ENCODE measurements around the gene SPOCK1. TPM values are rescaled to one million over a fixed set of nuclear protein-coding genes. Genes with fewer than 3 reads are reported as not detected.

The SPOCK1 gene
- total and polyA plus RNA-seq, 4 donors = 0.48 to 4.5 (median 0.69) TPM

- Histone ChIP-seq H3K36me3 (ENCODE audit: control insufficient read depth in 4 of 4, insufficient read depth in 4 of 4, low read length in 4 of 4) (no peaks in the 10 kb centered on the region), H3K9ac (ENCODE audit: insufficient read depth in 1 of 2, low read length in 2 of 2) (no peak overlapping the region), H3K4me1 (ENCODE audit: control insufficient read depth in 5 of 5, insufficient read depth in 5 of 5, low read length in 5 of 5) (no peaks in the 10 kb centered on the region), H3K27me3 (ENCODE audit: control insufficient read depth in 3 of 3, insufficient read depth in 3 of 3, low read length in 2 of 3) (no peaks in the 10 kb centered on the region), H3K9me3 (ENCODE audit: control insufficient read depth in 4 of 4, insufficient read depth in 3 of 4, low read length in 3 of 4) (peaks cover 0 to 2% (median 0%) of the 10 kb centered on the region in 4 donors), H3K4me3 (no peak overlapping the region), H3K27ac (ENCODE audit: low read depth in 1 of 2, low read length in 1 of 2) (no peak overlapping the region)
- ATAC-seq (ENCODE audit: insufficient read depth, low FRiP score) = no peak
- no peak for DNase-seq
- TF ChIP-seq CTCF (IDR thresholded peaks at IDR 0.05; ENCODE audit: control extremely low read depth, extremely low read depth) = no peak
Measured at GRCh38 chr5:137531266-137531665, 32.1 kb upstream of the SPOCK1 start.

- ATAC-seq (ENCODE audit: insufficient read depth, low FRiP score) (no peak), DNase-seq (no peak)
- Histone ChIP-seq H3K36me3 (ENCODE audit: control insufficient read depth in 4 of 4, insufficient read depth in 4 of 4, low read length in 4 of 4) (no peaks in the 10 kb centered on the region), H3K9me3 (ENCODE audit: control insufficient read depth in 4 of 4, insufficient read depth in 3 of 4, low read length in 3 of 4) (peaks cover 0 to 7% (median 0%) of the 10 kb centered on the region in 4 donors), H3K9ac (ENCODE audit: insufficient read depth in 1 of 2, low read length in 2 of 2) (no peak overlapping the region), H3K4me3 (no peak overlapping the region), H3K4me1 (ENCODE audit: control insufficient read depth in 5 of 5, insufficient read depth in 5 of 5, low read length in 5 of 5) (no peaks in the 10 kb centered on the region), H3K27me3 (ENCODE audit: control insufficient read depth in 3 of 3, insufficient read depth in 3 of 3, low read length in 2 of 3) (no peaks in the 10 kb centered on the region), H3K27ac (ENCODE audit: low read depth in 1 of 2, low read length in 1 of 2) (no peak overlapping the region)
- no peak for TF ChIP-seq CTCF (IDR thresholded peaks at IDR 0.05; ENCODE audit: control extremely low read depth, extremely low read depth)
- 77 to 84% methylated on average over 3 of the region's 3 CpGs for WGBS, 2 donors
Measured at GRCh38 chr5:137521246-137521645, 22.1 kb upstream of the SPOCK1 start.

GRCh38 chr5:137516961-137517360 lies 17.8 kb upstream of the SPOCK1 start:
- Histone ChIP-seq H3K4me1 (ENCODE audit: control insufficient read depth in 5 of 5, insufficient read depth in 5 of 5, low read length in 5 of 5) (no peaks in the 10 kb centered on the region), H3K27me3 (ENCODE audit: control insufficient read depth in 3 of 3, insufficient read depth in 3 of 3, low read length in 2 of 3) (peaks cover 0 to 6% (median 0%) of the 10 kb centered on the region in 3 donors), H3K27ac (ENCODE audit: low read depth in 1 of 2, low read length in 1 of 2) (no peak overlapping the region), H3K9ac (ENCODE audit: insufficient read depth in 1 of 2, low read length in 2 of 2) (no peak overlapping the region), H3K4me3 (no peak overlapping the region), H3K36me3 (ENCODE audit: control insufficient read depth in 4 of 4, insufficient read depth in 4 of 4, low read length in 4 of 4) (no peaks in the 10 kb centered on the region), H3K9me3 (ENCODE audit: control insufficient read depth in 4 of 4, insufficient read depth in 3 of 4, low read length in 3 of 4) (peaks cover 0 to 7% (median 0%) of the 10 kb centered on the region in 4 donors)
- TF ChIP-seq CTCF (IDR thresholded peaks at IDR 0.05; ENCODE audit: control extremely low read depth, extremely low read depth) = no peak
- ATAC-seq (ENCODE audit: insufficient read depth, low FRiP score) = no peak
- WGBS, 2 donors = 77 to 86% methylated on average over 5 of the region's 5 CpGs
- DNase-seq = no peak

- H3K27me3 ChIP-seq (ENCODE audit: control insufficient read depth in 3 of 3, insufficient read depth in 3 of 3, low read length in 2 of 3) = peaks cover 0 to 7% (median 0%) of the 10 kb centered on the region in 3 donors
- no peak overlapping the region for H3K4me3 ChIP-seq
- peaks cover 0 to 7% (median 3%) of the 10 kb centered on the region in 4 donors for H3K9me3 ChIP-seq (ENCODE audit: control insufficient read depth in 4 of 4, insufficient read depth in 3 of 4, low read length in 3 of 4)
- no peak overlapping the region for H3K27ac ChIP-seq (ENCODE audit: low read depth in 1 of 2, low read length in 1 of 2)
- H3K4me1 ChIP-seq (ENCODE audit: control insufficient read depth in 5 of 5, insufficient read depth in 5 of 5, low read length in 5 of 5) = no peaks in the 10 kb centered on the region
- TF ChIP-seq CTCF (IDR thresholded peaks at IDR 0.05; ENCODE audit: control extremely low read depth, extremely low read depth) = no peak
- H3K9ac ChIP-seq (ENCODE audit: insufficient read depth in 1 of 2, low read length in 2 of 2) = no peak overlapping the region
- DNase-seq (no peak), ATAC-seq (ENCODE audit: insufficient read depth, low FRiP score) (no peak)
- no peaks in the 10 kb centered on the region for H3K36me3 ChIP-seq (ENCODE audit: control insufficient read depth in 4 of 4, insufficient read depth in 4 of 4, low read length in 4 of 4)
- 29 to 38% methylated on average over 7 of the region's 7 CpGs for WGBS, 2 donors
Measured at GRCh38 chr5:137516251-137516797, 17.2 kb upstream of the SPOCK1 start.
